DMS 273 treated with DMSO at 0.1 percent for 48 hours (cell line): ENCODE measurements around the gene DYNC1I1.

Experiments
- DNase-seq: peaks from one replicate; lab custom pipeline; 2025; lab: John Stamatoyannopoulos, UW

DYNC1I1 gene

DNA sequence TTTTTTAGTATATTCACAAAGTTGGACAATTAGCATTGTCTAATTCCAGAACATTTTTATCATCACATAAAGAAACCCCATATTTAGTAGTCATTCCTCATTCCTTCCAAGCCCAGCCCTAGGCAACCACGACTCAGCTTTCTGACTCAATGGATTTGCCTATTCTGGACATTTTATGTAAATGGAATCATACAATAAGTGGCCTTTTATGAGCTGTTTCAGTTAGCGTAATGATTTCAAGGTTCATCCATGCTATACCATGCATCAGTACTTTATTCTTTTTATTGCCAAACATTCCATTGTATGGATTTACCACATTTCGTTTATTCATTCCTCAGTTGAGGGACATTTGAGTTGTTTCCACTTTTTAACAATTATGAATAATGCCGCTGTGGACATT, 249.2 kb downstream of the DYNC1I1 start:
- no peak for DNase-seq

DNA sequence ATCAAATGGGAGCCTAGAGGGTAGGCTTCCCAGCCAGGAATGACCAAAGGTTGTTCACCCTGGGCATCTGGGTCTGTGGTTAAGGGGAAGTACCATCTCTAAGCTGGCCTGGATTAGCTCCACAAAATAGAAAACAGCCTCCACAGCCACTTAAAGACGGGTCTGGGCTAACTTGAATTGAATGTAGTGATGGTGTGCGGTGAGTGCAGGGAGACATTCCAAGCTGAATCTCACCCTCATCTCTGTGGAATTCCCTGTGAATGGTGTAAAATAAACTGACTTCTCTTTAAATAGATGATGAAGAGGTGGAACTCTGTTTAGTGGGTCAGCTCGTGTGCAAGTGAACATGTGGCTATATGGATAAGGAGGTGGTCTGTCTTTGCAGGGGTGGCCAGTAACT, 251.0 kb downstream of the DYNC1I1 start:
- peak; percentile 92 for DNase-seq

DNA sequence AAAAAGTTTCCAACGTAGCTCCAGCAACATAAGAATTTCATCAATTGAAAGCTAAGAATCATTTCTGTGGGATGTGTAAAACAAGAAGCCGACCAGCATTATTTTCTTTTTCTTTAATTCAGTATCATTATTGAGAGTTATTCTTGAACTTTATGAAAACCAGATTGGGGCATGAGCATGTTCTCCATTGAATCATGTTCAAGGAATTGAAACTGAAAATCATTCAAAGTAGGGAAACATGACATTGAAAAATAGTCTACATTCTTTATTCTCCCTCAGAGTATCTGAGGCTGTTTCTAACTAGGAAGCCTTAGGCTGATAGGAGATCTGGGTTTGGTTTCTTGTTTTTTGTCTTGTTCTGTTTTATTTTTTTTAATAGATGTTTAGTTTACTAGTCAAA, 253.7 kb downstream of the DYNC1I1 start:
- DNase-seq = no peak

DNA sequence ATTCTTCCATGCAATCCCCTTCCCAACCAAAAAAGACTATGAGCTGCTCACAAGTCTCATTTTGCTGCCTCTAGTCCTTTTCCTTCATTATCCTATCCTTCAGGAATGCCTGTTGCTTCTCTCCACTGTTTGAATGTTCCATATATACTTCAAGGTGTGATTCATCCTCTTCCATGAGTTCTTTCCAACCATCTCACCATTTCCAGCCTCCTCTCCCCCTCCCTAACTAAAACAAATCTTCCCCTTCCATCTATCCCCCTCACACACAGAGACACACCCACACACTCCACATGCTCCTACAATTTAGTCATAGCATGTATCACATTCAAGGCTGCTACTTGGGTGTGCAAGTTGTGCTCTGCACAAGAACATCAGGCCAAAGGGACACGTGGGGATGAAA, 254.3 kb downstream of the DYNC1I1 start:
- DNase-seq = peak; percentile 74

DNA sequence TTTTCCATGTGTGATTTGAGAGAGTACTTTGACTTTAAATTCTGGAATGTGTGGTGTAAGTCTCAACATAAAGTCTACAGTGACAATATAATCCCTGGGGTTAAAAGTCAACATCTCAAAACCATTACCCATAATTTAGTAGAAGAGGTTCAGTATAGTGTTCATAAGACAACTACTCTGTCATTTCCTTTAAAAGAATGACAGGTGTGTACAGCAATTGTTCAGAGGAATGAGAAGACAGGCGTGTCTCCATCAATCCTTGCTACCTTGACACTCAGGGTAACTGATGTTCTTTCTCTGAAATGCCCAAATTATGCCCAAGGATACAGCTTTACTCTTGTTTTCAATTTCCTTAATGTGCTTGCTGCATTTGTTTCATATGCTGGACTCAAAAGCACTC, 256.4 kb downstream of the DYNC1I1 start:
- no peak for DNase-seq

DNA sequence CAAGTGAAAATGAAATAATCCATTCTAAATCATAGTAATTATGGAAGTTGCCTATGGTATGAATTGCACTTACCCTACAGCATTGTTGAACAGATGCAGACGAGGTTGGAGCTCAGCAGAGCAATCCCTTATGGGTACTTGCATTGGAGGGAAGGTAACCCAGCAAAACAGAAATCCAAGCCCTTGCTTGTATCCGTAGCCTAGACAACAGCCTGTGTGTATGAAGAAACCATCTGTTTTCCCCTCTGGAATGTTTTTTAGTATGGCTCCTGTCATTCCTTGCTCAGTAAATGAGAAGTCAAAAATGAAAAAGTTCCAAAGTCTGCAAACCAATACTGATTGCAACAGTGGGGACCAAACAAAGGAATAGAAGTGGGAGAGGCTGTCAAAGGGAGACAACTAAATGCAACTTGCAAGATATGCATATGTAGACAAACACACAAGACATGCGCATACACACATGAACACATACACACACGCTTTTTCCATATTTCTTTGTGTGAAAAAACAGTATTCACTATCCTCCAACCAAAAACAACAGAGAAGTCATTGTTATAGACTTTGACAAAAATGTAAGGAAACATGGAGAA, 260.8 kb downstream of the DYNC1I1 start:
- DNase-seq = peak; percentile 94

DNA sequence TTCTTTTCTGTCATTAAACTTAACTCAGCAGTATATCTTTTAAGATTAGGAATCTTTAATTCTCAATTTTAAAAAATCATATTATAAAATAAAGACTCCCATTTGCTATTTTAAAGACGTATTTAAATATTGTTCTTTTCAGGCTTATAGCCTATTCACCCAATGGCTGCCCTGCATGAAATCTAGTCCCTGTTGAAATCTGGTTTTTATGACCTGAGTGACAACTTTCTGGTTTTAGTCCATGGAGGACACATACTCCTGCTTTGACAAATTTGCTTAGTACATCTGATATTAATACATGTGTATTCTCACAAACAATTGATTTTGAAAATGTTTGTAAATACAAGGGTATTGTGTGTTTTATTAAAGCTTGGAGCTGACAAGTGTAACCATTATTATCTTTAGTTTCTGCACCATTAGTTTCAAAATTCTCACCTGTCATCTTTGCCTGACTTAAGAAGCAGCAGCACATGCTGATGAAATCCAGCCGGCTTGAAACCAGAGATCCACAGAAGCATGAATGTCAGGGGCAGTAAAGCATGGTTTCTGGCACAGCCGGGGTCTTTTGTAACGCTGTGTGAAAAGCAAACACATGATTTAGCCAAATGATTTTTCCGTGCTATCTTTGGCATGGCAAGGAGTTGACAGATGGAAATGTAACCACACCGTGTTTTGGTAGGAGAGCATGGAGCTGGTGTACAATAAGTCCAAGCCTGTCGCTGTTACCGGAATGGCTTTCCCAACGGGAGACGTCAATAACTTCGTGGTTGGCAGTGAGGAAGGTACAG, 262.8 kb downstream of the DYNC1I1 start:
- DNase-seq = peak; percentile 82

DNA sequence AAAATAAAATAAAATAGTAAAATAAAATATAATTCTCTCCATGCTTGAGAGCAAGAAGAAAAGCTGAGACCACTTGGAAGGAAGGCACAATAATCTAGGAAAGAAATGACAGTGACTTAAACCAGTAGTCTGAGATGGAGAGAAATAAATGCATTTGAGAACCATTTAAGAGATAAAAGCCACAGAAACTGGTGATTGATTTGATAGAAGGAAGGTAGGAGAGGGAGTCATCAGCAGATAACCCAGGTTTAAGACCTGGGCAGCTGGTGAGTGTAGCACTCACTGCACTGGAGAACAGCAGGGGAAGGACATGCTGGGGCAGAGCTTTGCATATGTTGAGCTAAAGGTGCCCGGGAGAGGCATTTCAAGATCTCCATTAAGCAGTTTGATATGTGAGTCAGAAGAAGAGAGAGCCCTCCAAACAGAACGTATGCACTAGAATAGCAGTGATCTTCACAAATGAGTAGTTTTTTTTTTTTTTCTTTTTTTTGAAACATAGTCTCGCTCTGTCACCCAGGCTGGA, 268.0 kb downstream of the DYNC1I1 start:
- peak; percentile 87 for DNase-seq

DNA sequence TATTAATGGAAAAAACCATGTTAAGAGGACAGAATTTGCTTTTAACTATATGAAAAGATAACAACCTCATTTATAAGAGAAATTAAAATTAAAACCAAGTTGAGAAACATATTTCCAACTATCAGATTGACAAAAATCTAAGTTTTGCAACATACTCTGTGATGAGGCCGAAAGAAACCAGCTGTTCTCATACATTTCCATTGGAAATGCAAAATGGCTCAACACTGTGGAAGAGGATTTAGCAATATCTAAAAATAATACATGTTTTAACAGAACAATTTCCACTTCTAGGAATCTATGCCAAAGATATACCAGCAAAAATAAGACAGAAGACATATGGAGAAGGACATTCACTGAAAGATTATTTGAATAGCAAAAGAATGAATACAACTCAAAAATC, 268.8 kb downstream of the DYNC1I1 start:
- no peak for DNase-seq

DNA sequence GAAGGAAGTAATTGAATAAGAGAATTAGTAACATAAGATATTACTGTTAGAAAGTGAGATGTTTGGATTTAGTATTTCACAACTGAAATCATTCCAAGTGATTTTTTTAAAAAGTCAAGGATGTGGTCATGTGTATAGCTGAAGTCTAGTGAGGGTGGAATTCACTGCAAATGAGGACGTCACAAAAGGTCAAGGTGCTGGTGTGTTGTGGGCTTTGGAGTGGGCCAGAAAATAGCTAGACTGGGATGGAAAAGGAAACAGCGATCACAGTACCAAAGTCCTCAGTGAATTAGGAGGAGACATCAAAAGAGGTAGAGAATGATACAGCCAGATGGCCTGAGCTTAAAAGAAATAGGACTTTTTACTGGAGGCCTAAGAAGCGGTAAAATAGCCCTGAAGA, 272.8 kb downstream of the DYNC1I1 start:
- no peak for DNase-seq

DNA sequence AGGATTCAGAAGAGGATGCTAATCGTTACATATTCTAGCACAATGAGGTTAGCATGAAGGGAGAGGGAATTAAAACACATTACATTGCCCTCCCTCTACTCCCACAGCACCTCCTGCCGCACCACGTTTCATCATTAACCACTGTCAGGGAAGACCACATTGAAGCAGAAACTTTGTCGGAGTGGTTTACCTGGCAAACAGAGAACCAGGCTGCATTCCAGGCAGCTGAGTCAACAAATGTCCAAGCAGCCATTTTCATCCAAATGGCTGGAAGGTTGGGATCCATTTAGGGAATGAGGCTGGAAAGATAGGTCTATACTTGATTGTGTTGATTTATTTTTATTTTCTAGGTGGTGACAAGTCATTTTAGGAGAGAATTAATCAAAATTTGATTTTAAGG, 273.6 kb downstream of the DYNC1I1 start:
- DNase-seq = no peak

DNA sequence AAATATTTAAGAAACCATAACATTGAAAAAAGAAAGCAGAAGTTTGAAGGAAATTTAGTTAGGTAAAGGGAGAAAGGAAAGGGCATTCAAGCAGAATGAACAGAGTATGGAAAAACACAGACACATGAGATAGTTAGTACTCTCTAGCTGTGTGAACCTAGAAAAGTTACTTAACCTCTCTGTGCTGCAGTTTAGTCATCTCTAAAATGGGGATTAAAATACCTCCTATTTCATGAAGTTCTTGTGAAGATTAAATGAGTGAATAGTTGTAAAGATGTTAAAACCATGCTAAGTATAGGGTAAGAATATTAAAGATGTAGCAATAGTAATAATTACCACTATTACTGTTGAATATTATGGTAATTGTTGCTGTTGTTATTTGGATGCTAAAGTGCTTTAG, 279.9 kb downstream of the DYNC1I1 start:
- no peak for DNase-seq

DNA sequence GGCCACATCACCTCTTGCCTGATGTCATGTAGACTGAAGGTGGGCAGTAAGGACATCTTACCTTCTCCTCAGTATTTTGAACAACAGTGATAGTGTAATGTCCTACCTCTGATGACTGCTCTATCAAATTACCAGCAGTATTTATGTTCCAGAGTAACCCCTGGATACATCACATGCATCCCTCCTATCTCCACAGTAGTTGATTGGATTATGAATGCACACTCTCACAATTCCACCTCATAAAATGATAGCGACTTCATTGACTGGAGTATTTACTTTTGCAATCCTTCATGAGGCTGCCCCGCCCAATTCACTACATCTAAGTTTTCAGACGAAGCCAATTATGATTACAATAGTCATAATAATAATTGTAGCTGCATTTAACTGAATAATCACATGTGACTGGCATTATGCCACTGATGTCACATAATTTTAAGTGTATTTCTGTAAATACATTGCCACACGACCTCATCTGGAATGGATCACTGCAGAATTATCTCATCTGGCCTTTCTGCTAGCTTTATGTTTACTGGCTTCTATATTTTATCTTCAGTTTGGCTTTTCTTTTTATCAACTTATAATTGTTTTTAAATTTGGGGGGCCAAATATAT, 280.6 kb downstream of the DYNC1I1 start:
- DNase-seq = no peak

DNA sequence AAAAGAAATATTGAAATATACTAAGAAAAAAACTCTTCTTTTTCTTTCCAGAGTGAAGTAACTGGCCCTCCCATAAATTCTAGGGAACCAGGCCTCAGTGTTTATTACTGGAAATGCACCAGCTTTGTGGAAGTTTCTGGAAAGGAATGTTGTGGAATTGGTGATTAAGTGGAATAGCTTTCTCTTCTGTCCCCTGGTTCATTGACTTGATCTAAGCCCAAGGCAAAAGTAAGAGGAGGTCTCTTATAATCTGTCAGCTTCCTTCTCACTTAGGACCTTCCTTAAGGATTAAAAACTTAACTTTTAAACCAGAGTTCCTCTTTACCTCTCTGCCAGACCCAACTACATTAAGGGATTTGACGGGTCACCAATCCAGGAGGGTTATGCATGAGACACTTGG, 283.4 kb downstream of the DYNC1I1 start:
- DNase-seq = no peak

DNA sequence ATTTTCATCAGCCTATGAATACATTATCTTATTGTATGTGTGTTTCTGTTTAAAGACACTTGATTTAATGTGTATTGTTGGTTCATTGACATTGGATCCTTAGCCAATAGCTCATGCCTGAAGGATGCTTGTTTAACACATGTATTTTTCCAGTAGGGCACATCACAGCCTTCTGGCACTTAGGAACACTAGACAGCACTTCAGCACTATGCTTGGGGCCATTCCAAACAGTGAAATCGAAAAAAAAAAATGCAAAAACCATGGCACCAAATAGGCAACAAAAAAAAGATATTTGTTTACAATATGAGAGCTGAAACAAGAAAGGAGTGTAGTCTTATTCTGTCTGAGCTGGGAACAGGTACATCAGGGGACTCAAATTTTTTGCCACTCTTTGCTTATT, 286.7 kb downstream of the DYNC1I1 start:
- DNase-seq = no peak

DNA sequence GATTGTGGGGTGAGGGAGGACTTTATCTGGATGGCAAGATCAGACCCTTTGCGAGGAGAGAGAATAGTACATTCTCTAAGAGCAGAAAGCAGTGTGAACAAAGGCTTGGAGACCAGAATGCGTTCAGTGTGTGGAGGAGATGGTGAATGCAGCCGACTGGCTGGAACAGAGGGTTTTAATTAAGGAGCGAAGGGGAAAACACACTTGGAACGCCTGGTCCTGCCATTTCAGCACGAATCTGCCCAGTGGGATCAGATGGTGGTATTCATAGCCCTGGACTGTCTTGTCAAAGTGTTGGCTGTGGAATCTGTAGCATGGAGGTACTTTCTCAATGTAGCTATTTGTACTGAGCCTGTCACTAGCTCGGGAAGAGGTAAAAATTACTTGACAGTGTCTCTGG, 288.7 kb downstream of the DYNC1I1 start:
- DNase-seq = no peak

DNA sequence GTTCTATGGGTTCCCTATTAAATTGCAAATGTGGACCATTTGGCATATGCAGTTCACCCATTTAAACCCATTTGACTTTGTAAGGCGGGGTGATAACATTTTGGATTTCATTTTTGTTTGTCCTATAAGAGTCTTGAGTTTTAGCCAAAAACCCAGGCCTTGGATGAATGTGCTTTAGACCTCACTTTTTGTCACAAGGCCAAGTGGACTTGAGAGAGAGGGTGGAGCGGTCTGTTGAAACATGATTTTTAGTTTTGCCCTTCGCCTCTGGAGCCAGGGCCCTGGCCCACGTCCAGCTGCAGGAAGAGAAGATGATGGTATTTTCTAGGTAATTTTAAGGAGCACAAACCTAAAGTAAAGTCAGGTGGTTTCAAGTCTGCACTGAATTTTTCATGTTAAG, 289.5 kb downstream of the DYNC1I1 start:
- peak; percentile 61 for DNase-seq

DNA sequence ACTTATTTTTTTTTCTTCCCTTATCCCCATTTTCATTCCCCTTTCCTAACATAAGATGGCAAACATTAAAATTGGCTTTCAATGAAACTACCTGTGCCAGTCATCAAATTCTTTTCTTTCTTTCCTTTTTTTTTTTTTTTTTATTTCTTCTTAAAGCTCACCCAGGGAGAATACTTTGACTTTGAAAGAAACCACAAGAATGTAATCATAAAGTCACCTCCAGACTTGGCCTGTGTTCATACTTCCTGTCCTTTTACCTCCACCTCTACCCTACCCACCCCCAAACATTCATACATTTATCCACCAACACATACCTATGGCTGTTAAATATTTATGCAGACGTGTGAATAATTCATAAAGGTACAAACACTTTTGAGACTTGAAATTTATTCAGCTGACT, 295.0 kb downstream of the DYNC1I1 start:
- no peak for DNase-seq

DNA sequence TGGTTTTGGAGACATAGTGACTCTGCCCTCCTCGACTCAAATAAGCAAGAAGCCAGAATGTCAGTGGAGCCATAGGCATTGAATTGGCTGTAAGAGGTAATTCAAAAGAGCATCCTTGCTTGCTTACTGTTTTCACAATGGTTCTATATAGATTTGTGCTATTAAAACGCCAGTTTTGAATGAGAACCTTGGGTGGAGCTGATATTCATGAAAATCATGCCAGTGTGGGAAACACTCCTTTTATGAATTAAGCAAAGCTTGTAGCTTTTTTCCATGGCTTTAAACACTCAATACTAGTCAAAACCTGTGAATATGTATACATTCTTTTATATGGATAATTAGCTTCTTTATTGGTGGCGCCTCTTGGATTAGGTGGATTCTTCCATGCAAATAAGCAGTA, 297.0 kb downstream of the DYNC1I1 start:
- no peak for DNase-seq

DNA sequence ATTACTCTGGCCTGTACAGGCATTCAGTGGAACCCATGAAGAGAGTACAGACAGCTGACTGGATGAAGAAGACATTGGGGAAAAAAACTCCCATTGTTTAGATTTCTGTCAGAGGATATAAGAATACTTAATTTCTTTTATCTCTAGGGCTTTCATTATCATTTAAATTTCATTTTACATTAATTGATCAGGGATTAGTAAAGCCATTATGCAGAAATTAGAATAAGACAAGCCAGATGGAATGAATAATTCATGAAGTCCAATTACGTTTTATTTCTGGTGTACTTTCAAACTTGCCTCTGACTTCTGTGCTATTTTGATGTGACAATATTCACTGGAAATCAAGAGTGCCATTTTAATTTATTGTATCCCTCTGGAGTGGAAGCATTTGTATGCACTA, 302.5 kb downstream of the DYNC1I1 start:
- no peak for DNase-seq

DNA sequence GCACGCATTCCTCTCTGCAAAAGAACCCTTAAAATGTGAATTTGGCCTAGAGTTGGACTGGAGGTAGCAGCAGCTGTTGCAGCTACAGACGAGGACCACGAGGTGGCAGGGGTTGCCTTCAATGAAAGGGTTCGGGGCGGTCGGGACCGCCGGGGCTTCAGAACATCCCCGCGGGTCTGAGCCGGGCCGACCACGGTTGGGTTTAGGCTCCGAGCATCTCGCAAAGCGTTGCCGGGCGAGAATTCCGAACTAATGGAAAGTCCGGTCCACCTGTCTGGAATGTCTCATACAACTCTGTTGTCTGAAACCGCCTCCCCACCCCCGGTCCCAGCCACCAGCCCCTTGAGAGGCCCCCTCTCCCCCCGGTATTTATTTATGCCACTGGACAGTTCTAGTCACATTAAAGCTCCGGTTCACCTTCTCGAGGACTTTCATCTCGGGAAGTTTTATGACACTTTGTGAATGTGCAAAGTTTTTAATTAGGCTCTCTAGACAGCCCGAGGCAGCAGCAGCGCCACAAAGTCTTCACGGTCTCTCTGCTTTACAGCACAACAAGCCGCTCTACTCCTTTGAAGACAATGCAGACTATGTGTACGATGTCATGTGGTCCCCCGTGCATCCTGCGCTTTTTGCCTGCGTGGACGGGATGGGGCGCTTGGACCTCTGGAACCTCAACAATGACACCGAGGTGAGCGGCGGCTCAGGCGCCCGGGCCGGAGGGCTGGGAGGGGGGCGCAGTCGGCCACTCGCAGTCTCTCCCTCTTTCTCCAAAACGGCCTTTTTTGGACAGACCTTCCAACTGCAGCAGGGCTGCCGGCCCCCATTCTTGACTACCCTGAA, 303.4 kb downstream of the DYNC1I1 start:
- peak; percentile 66 for DNase-seq

DNA sequence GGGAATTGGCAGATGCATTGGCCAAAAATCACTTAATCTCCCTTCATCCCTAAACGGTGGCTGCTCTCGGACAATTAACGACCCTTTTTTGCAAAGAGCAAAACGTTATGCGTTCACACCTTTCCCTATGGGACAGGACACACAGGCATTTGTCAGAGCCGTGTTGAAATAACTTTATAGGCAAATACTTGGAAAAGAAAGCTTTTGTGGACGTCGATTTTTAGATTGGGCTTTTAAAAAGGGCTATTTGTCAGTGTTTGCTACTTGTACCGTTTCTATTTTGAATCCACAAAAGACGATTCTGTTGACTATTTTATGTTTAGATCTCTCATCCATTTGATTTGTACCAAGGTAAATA, 304.0 kb downstream of the DYNC1I1 start:
- no peak for DNase-seq

DNA sequence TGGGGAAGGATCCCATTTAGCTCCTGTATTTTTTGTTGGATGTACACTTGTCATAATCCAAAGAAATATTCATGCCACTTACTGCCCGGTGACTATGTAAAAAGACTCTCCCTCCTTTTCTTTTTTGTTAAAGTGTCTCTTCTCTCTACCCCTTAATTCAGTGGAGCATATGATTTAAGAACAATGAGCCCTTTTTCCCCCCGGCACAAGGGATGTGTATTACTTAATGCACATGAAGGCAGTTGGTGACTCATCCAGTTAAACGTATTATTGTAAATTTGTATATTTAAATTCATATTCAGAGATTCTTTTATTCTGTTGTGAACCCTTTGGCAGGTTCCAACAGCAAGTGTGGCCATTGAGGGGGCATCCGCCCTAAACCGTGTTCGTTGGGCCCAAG, 307.7 kb downstream of the DYNC1I1 start:
- DNase-seq = no peak
